Endothelial cell of umbilical vein (primary cell): ENCODE data around the gene EDNRB. TPM values are rescaled to one million over a fixed set of nuclear protein-coding genes. Genes with fewer than 3 reads are reported as not detected.

Experiments used
- BruUV-seq: library from RNA; stranded (reverse); fragments of 400-500 nt; replicated peaks from 2 replicates; lab custom pipeline; 2021; lab: Mats Ljungman, UMichigan
- CTCF ChIA-PET: fragments of 300-600, 350-600 bp; sonication (Branson Sonifier 250); formaldehyde crosslinking; loops from one replicate; lab custom pipeline; 2021; ENCODE audit warnings: antibody characterized with exemption, inconsistent platforms; lab: Charles Lee
- POLR2A ChIA-PET: fragments of 300-600, 350-600 bp; sonication (Branson Sonifier 250); formaldehyde crosslinking; loops from one replicate; lab custom pipeline; 2021; ENCODE audit warnings: antibody characterized with exemption, inconsistent platforms; lab: Charles Lee
- DNase-seq: peaks from one replicate; pipeline ENCODE4 v3.0.0-alpha.2; 2011; ENCODE audit warnings: low read depth, low spot score
- FAIRE-seq: peaks from 2 replicates; lab custom pipeline; 2011; peaks lifted over from hg19 to GRCh38; lab: Jason Lieb, UNC
- H2AFZ ChIP-seq: 2 replicates; pipeline ENCODE4 v1.6.0; 2012; ENCODE audit warnings: low read depth, low read length, control low read depth, inconsistent platforms
- H3K27ac ChIP-seq: 2 replicates; pipeline ENCODE4 v1.5.1; 2011; ENCODE audit warnings: low read depth, mild to moderate bottlenecking, control low read depth, low read length, moderate library complexity; ENCODE audit not compliant: insufficient read depth
- H3K27me3 ChIP-seq, 2 experiments: 2 replicates each; pipeline versions ENCODE4 v1.6.0 to v1.6.1; 2011; ENCODE audit warnings: low read length in 2 of 2, mixed read lengths in 1 of 2; ENCODE audit not compliant: control insufficient read depth in 2 of 2, insufficient read depth in 2 of 2
- H3K36me3 ChIP-seq, 2 experiments: 2 replicates in 1 of 2; 3 replicates in 1 of 2; pipeline ENCODE4 v1.5.1; 2011; ENCODE audit warnings: low read length in 2 of 2, mild to moderate bottlenecking in 1 of 2, moderate library complexity in 1 of 2; ENCODE audit not compliant: control insufficient read depth in 2 of 2, insufficient read depth in 2 of 2; ENCODE audit errors: extremely low read depth in 1 of 2
- H3K4me1 ChIP-seq: 3 replicates; pipeline ENCODE4 v1.5.1; 2011; ENCODE audit warnings: mild to moderate bottlenecking, low read length; ENCODE audit not compliant: control insufficient read depth, insufficient read depth; ENCODE audit errors: extremely low read depth
- H3K4me2 ChIP-seq: 2 replicates; pipeline ENCODE4 v1.6.1; 2011; ENCODE audit warnings: low read length, control low read depth, mixed read lengths; ENCODE audit not compliant: insufficient read depth
- H3K4me3 ChIP-seq, 3 experiments: fragments of 200-600 bp in 1 of 3; sonication (generic), shearing (Covaris generic) in 1 of 3; replicated peaks in 1 of 3; 2 replicates each; pipeline ENCODE4 v1.5.1; 2011 to 2016; ENCODE audit warnings: control low read depth in 3 of 3, low read length in 3 of 3, mild to moderate bottlenecking in 2 of 3, inconsistent platforms in 1 of 3, low read depth in 1 of 3, moderate library complexity in 1 of 3; ENCODE audit not compliant: insufficient read depth in 1 of 3
- H3K79me2 ChIP-seq: 2 replicates; pipeline ENCODE4 v1.6.0; 2012; ENCODE audit warnings: low read length, inconsistent platforms; ENCODE audit not compliant: control insufficient read depth, insufficient read depth
- H3K9ac ChIP-seq: replicated peaks from 2 replicates; pipeline ENCODE3; 2011; ENCODE audit warnings: low read length, control low read depth; ENCODE audit not compliant: insufficient read depth; ENCODE audit errors: extremely low read depth
- H3K9me1 ChIP-seq: replicated peaks from 3 replicates; pipeline ENCODE4 v1.6.0; 2011; ENCODE audit warnings: mild to moderate bottlenecking, low read length; ENCODE audit not compliant: control insufficient read depth, insufficient read depth; ENCODE audit errors: extremely low read depth
- H3K9me3 ChIP-seq: replicated peaks from 2 replicates; pipeline ENCODE4 v1.5.1; 2012; ENCODE audit warnings: low read length, inconsistent platforms; ENCODE audit not compliant: control insufficient read depth, insufficient read depth
- H4K20me1 ChIP-seq: replicated peaks from 2 replicates; pipeline ENCODE3; 2011; ENCODE audit warnings: mild to moderate bottlenecking, low read length; ENCODE audit not compliant: control insufficient read depth, insufficient read depth; ENCODE audit errors: extremely low read depth
- CTCF ChIP-seq, 2 donors: IDR thresholded peaks; 1 replicate in 1 of 2; 2 replicates in 1 of 2; pipeline ENCODE4 v1.5.1; 2011; ENCODE audit warnings: low read length in 2 of 2, mild to moderate bottlenecking in 2 of 2, moderate library complexity in 2 of 2, control low read depth in 1 of 2, inconsistent platforms in 1 of 2, low read depth in 1 of 2; ENCODE audit not compliant: insufficient read depth in 1 of 2; ENCODE audit errors: extremely low read depth in 1 of 2
- EZH2 ChIP-seq: IDR thresholded peaks from 2 replicates; pipeline ENCODE4 v1.6.1; 2012; ENCODE audit warnings: borderline replicate concordance, low read depth, mild to moderate bottlenecking, moderate library complexity, low read length, inconsistent platforms; ENCODE audit not compliant: severe bottlenecking
- FOS ChIP-seq: IDR thresholded peaks from 2 replicates; pipeline ENCODE4 v1.6.1; 2011; ENCODE audit warnings: mild to moderate bottlenecking, low read length, moderate library complexity, borderline replicate concordance; ENCODE audit not compliant: insufficient read depth
- GATA2 ChIP-seq: IDR thresholded peaks from 2 replicates; pipeline ENCODE4 v1.7.0; 2011; ENCODE audit warnings: low read depth, mild to moderate bottlenecking, moderate library complexity, mixed read lengths, low read length; ENCODE audit not compliant: insufficient read length, insufficient read depth
- JUN ChIP-seq: IDR thresholded peaks from 2 replicates; pipeline ENCODE4 v1.6.1; 2011; ENCODE audit warnings: borderline replicate concordance, low read depth; ENCODE audit not compliant: insufficient read length, insufficient read depth
- MAX ChIP-seq: IDR thresholded peaks from 2 replicates; pipeline ENCODE4 v1.6.1; 2011; ENCODE audit not compliant: insufficient read depth, insufficient read length
- MYC ChIP-seq: IDR thresholded peaks from one replicate; pipeline ENCODE4 v1.6.1; 2011; ENCODE audit warnings: mild to moderate bottlenecking, low read depth, low read length
- POLR2A ChIP-seq: IDR thresholded peaks from 2 replicates; pipeline ENCODE4 v1.6.1; 2012; ENCODE audit warnings: low read depth, mild to moderate bottlenecking, control low read depth, low read length
- POLR2AphosphoS5 ChIP-seq: IDR thresholded peaks from 2 replicates; pipeline ENCODE4 v1.6.1; 2012; ENCODE audit warnings: low read depth, mild to moderate bottlenecking, control low read depth, low read length, moderate library complexity; ENCODE audit not compliant: insufficient read depth
- dilution Hi-C: fragments of 300-500 bp; cut with MboI; formaldehyde crosslinking; loops from one replicate; pipeline ENCODE4 v1.15.0; 2019; ENCODE audit warnings: low sequenced_read_pairs; ENCODE audit not compliant: extremely low pct_ligation_motif_present
- intact Hi-C: fragments of 100-400 bp; cut with micrococcal nuclease; formaldehyde crosslinking; loops from one replicate; pipeline ENCODE4 v1.10.0; 2022
- polyA plus RNA-seq, 4 experiments: library from polyadenylated mRNA; depleted of rRNA in 3 of 4; stranded (reverse) in 3 of 4; unstranded in 1 of 4; fragments of >200 nt; gene quantifications; 2 replicates each; pipeline versions ENCODE4 v1.2.1 to v1.2.3, GENCODE V29; 2011 to 2012; ENCODE audit warnings: missing spikeins in 1 of 4
- total RNA-seq: library from RNA; stranded (reverse); gene quantifications from 2 replicates; pipeline ENCODE4 v1.2.3, GENCODE V29; 2021

EDNRB gene
- total and polyA plus RNA-seq, 2 donors (not counting 3 experiments of a cell fraction or from before 2014, with no cell fraction given): 1.3 to 2.3 TPM

GRCh38 chr13:77878190-77878589, 40.4 kb downstream of the EDNRB start:
- Histone ChIP-seq H3K79me2 (no peaks in the 10 kb centered on the region), H3K9me3 (no peaks in the 10 kb centered on the region), H4K20me1 (no peaks in the 10 kb centered on the region), H3K4me2 (no peak overlapping the region), H3K4me1 (no peaks in the 10 kb centered on the region), H3K4me3 (no peak overlapping the region), H3K27me3 (no peaks in the 10 kb centered on the region), H3K27ac (no peak overlapping the region), H3K9ac (no peak overlapping the region), H3K36me3 (no peaks in the 10 kb centered on the region), H2AFZ (no peak overlapping the region), H3K9me1 (no peaks in the 10 kb centered on the region)
- dilution Hi-C loops (no loop called here), intact Hi-C loops (no loop called here)
- ChIA-PET POLR2A (interaction anchor here (0.6 kb wide), 1 partner anchor 29 kb away, joined by 10 read pairs; no protein-coding TSS in a partner anchor), CTCF (interaction anchor here (0.8 to 1.7 kb wide), 3 partner anchors 18 to 243 kb away, joined by 3 to 5 read pairs (median 4); no protein-coding TSS in a partner anchor)
- no peak for FAIRE-seq
- DNase-seq: no peak
- TF ChIP-seq MYC: no peak
- TF ChIP-seq GATA2: no peak
- TF ChIP-seq FOS: peak; percentile 40
- no TSS peak for BruUV-seq

- no peak overlapping the region for H3K27ac ChIP-seq
- no TSS peak for BruUV-seq
- no peaks in the 10 kb centered on the region for H3K27me3 ChIP-seq
- H3K9ac ChIP-seq: no peak overlapping the region
- no peaks in the 10 kb centered on the region for H3K36me3 ChIP-seq
- no peaks in the 10 kb centered on the region for H3K79me2 ChIP-seq
- dilution Hi-C loops: no loop called here
- FAIRE-seq (peak; percentile 28), DNase-seq (no peak)
- H4K20me1 ChIP-seq: no peaks in the 10 kb centered on the region
- H3K4me2 ChIP-seq: no peak overlapping the region
- H3K9me3 ChIP-seq: no peaks in the 10 kb centered on the region
- no peaks in the 10 kb centered on the region for H3K4me1 ChIP-seq
- ChIA-PET CTCF (no interaction called here), POLR2A (no interaction called here)
- TF ChIP-seq FOS (no peak), GATA2 (no peak), MYC (no peak), CTCF (IDR thresholded peaks at IDR 0.05; ENCODE audit: extremely low read depth in 1 of 2, insufficient read depth in 1 of 2, low read depth in 1 of 2, low read length in 2 of 2) (no peak), MAX (no peak), JUN (no peak), POLR2AphosphoS5 (no peak), POLR2A (no peak), EZH2 (no peak)
- no peak overlapping the region for H3K4me3 ChIP-seq
- H2AFZ ChIP-seq: no peak overlapping the region
- intact Hi-C loops: no loop called here
- no peaks in the 10 kb centered on the region for H3K9me1 ChIP-seq
Measured at GRCh38 chr13:77876176-77876575, 42.5 kb downstream of the EDNRB start.
